Urothelium cell line (cell line): Measurements from ENCODE around the gene USP6.
A peak's percentile ranks its signal among the peaks of the same experiment; 100 is the strongest.
"Not testable (repeated sequence)": the region's sequence is repeated elsewhere in the genome, so short reads cannot be mapped to it uniquely, and the experiment has no call there.

Experiments
- DNase-seq: peaks from one replicate; pipeline ENCODE4 v3.0.0; 2011; ENCODE audit warnings: low spot score, mixed read lengths
- FAIRE-seq: peaks from 2 replicates; lab custom pipeline; 2011; peaks lifted over from hg19 to GRCh38; lab: Jason Lieb, UNC

Gene USP6

GRCh38 chr17:5121186-5121841 is 5.5 kb downstream of the USP6 start:
- DNase-seq (no peak), FAIRE-seq (no peak)

- DNase-seq, FAIRE-seq: not testable (repeated sequence)
Measured at GRCh38 chr17:5122056-5122455, 6.2 kb downstream of the USP6 start.

- peak; percentile 25 for DNase-seq
- no peak for FAIRE-seq
Measured at GRCh38 chr17:5122586-5123342, 6.9 kb downstream of the USP6 start.

- no peak for DNase-seq
Measured at GRCh38 chr17:5123343-5124124, 7.7 kb downstream of the USP6 start.

GRCh38 chr17:5124125-5124760 is 8.4 kb downstream of the USP6 start:
- FAIRE-seq, DNase-seq: not testable (repeated sequence)

More at GRCh38 chr17:5123343-5124124, 7.7 kb downstream of the USP6 start:
- peak; percentile 32 for FAIRE-seq

GRCh38 chr17:5124896-5125295 is 9.1 kb downstream of the USP6 start:
- not testable (repeated sequence) for FAIRE-seq, DNase-seq

- DNase-seq (no peak), FAIRE-seq (no peak)
Measured at GRCh38 chr17:5126719-5127488, 11.1 kb downstream of the USP6 start.

- DNase-seq (no peak), FAIRE-seq (no peak)
Measured at GRCh38 chr17:5127910-5128309, 12.1 kb downstream of the USP6 start.

- not testable (repeated sequence) for DNase-seq, FAIRE-seq
Measured at GRCh38 chr17:5128387-5128786, 12.6 kb downstream of the USP6 start.

GRCh38 chr17:5128905-5129535 is 13.2 kb downstream of the USP6 start:
- DNase-seq (no peak), FAIRE-seq (no peak)

GRCh38 chr17:5129770-5130169 is 13.9 kb downstream of the USP6 start:
- not testable (repeated sequence) for DNase-seq, FAIRE-seq

GRCh38 chr17:5130261-5130660 is 14.4 kb downstream of the USP6 start:
- not testable (repeated sequence) for FAIRE-seq, DNase-seq

- not testable (repeated sequence) for FAIRE-seq, DNase-seq
Measured at GRCh38 chr17:5130687-5131086, 14.9 kb downstream of the USP6 start.

GRCh38 chr17:5131146-5131715 is 15.4 kb downstream of the USP6 start:
- FAIRE-seq (no peak), DNase-seq (no peak)

- FAIRE-seq, DNase-seq: not testable (repeated sequence)
Measured at GRCh38 chr17:5131799-5132502, 16.1 kb downstream of the USP6 start.

GRCh38 chr17:5132503-5133225 is 16.8 kb downstream of the USP6 start:
- not testable (repeated sequence) for DNase-seq, FAIRE-seq

GRCh38 chr17:5133311-5133710 is 17.5 kb downstream of the USP6 start:
- FAIRE-seq = no peak
- DNase-seq = no peak

GRCh38 chr17:5133961-5134360 is 18.1 kb downstream of the USP6 start:
- DNase-seq, FAIRE-seq: not testable (repeated sequence)
